ENCODE data around the gene HOXC5. TPM values are rescaled to one million over a fixed set of nuclear protein-coding genes. Genes with fewer than 3 reads are reported as not detected.

HOXC5 gene
- total RNA-seq, 2 experiments from 2014 or later = not detected

DNA sequence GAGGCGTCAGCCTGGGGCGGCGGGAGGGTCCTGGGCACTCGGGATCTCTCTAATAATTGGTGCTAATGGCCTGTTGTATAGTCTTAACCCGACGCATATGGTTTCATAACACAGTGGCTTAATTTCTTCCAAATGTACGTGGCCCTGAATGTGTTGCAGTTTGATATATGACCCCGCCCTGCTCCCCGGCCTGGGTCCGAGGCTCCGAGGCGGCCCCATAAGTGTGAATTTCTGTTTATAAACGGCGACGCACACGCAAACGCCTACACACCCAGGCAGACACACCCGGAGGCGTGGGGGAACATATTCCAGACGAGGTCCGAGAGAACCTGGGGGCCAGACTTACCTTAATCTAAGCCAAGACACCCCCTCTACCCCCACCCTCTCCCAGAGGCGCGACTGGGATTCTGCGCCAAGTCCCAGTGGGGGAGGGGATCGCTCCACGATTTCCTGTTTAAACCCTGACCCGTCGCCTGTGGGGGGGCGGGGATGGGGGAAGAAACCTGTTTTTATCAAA is 14.3 kb upstream of the HOXC5 start:
- Histone ChIP-seq H3K4me3 (ENCODE audit: low read length) (peak overlapping the region; percentile 50), H3K36me3 (ENCODE audit: insufficient read depth, low read length) (no peaks in the 10 kb centered on the region), H3K27me3 (ENCODE audit: control insufficient read depth in 1 of 2, insufficient read depth in 2 of 2, low read length in 2 of 2) (peaks cover 88 to 91% of the 10 kb centered on the region in 2 experiments), H3K9me3 (ENCODE audit: control insufficient read depth in 1 of 2, insufficient read depth in 1 of 2, low read length in 2 of 2) (peaks cover 0 to 29% of the 10 kb centered on the region in 2 experiments), H3K27ac (ENCODE audit: low read depth in 1 of 2, low read length in 2 of 2) (no peak overlapping the region), H3K4me1 (ENCODE audit: insufficient read depth, low read length) (peaks cover 41% of the 10 kb centered on the region)
- TF ChIP-seq, protein P1, sequence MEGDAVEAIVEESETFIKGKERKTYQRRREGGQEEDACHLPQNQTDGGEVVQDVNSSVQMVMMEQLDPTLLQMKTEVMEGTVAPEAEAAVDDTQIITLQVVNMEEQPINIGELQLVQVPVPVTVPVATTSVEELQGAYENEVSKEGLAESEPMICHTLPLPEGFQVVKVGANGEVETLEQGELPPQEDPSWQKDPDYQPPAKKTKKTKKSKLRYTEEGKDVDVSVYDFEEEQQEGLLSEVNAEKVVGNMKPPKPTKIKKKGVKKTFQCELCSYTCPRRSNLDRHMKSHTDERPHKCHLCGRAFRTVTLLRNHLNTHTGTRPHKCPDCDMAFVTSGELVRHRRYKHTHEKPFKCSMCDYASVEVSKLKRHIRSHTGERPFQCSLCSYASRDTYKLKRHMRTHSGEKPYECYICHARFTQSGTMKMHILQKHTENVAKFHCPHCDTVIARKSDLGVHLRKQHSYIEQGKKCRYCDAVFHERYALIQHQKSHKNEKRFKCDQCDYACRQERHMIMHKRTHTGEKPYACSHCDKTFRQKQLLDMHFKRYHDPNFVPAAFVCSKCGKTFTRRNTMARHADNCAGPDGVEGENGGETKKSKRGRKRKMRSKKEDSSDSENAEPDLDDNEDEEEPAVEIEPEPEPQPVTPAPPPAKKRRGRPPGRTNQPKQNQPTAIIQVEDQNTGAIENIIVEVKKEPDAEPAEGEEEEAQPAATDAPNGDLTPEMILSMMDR (IDR thresholded peaks at IDR 0.05) = no peak
- H3K4me1 Mint-ChIP-seq (ENCODE audit: low read depth) = peaks cover 19% of the 10 kb centered on the region
- DNase-seq (no peak), ATAC-seq (ENCODE audit: poor library complexity) (no peak)
- intact Hi-C loops (cut with DNase I, micrococcal nuclease) = no loop called here
- ChIA-PET POLR2A (no interaction called here), CTCF (no interaction called here)
- no peaks in the 10 kb centered on the region for H3K9me3 Mint-ChIP-seq
- H3K4me3 Mint-ChIP-seq = peak overlapping the region; percentile 89
- no peaks in the 10 kb centered on the region for H3K36me3 Mint-ChIP-seq (ENCODE audit: low read depth)
- no peak overlapping the region for H3K27ac Mint-ChIP-seq
- H3K27me3 Mint-ChIP-seq = peaks cover 93% of the 10 kb centered on the region

DNA sequence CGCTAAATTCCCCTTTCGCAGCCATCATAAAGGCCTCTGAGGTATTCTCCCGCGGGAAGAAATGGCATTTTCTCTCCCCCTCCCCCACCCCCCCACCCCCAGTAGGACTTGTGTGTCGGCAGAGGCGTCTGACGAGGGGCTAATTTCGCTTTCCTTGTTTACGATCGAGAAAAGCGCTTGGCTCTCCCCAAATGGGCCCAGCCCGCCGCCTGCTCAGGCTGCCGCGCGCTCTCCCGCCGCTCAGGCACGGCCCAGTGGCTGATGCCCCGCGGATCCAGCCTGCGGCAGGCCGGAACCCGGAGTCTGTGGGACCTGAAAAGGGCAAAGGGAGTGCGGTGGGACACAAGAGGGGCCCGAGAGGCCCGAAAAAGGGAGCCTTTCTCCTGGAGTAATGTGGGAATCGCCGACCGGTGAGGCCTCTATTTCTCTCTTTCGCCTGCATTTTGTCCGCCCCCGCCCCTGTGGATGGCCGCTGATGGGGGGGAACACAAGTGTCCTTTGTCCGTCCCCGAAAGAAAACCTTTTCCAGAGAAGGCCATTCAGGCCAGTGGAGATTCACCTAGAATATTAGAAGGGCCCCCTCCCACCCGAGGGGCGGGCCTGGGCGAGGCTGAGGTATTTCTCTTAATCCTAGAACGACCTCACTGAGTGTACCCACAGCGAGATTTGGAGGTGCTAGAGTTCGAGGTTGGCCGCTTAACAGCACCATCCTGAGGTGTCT is 13.6 kb upstream of the HOXC5 start:
- no peak overlapping the region for H3K4me3 ChIP-seq (ENCODE audit: low read length)
- CTCF ChIA-PET = no interaction called here
- intact Hi-C loops (cut with DNase I, micrococcal nuclease) = no loop called here
- peaks cover 38% of the 10 kb centered on the region for H3K4me1 ChIP-seq (ENCODE audit: insufficient read depth, low read length)
- Mint-ChIP-seq H3K4me1 (ENCODE audit: low read depth) (peaks cover 19% of the 10 kb centered on the region), H3K27ac (no peak overlapping the region), H3K9me3 (no peaks in the 10 kb centered on the region), H3K36me3 (ENCODE audit: low read depth) (no peaks in the 10 kb centered on the region), H3K4me3 (peak overlapping the region; percentile 77), H3K27me3 (peaks cover 93% of the 10 kb centered on the region)
- no peak for ATAC-seq (ENCODE audit: poor library complexity)
- TF ChIP-seq, protein P1 (IDR thresholded peaks at IDR 0.05) = no peak
- H3K27ac ChIP-seq (ENCODE audit: low read depth in 1 of 2, low read length in 2 of 2) = no peak overlapping the region
- H3K27me3 ChIP-seq (ENCODE audit: control insufficient read depth in 1 of 2, insufficient read depth in 2 of 2, low read length in 2 of 2) = peaks cover 88 to 91% of the 10 kb centered on the region in 2 experiments
- no peaks in the 10 kb centered on the region for H3K36me3 ChIP-seq (ENCODE audit: insufficient read depth, low read length)
- DNase-seq = no peak
- POLR2A ChIA-PET = no interaction called here
- H3K9me3 ChIP-seq (ENCODE audit: control insufficient read depth in 1 of 2, insufficient read depth in 1 of 2, low read length in 2 of 2) = peaks cover 0 to 29% of the 10 kb centered on the region in 2 experiments

DNA sequence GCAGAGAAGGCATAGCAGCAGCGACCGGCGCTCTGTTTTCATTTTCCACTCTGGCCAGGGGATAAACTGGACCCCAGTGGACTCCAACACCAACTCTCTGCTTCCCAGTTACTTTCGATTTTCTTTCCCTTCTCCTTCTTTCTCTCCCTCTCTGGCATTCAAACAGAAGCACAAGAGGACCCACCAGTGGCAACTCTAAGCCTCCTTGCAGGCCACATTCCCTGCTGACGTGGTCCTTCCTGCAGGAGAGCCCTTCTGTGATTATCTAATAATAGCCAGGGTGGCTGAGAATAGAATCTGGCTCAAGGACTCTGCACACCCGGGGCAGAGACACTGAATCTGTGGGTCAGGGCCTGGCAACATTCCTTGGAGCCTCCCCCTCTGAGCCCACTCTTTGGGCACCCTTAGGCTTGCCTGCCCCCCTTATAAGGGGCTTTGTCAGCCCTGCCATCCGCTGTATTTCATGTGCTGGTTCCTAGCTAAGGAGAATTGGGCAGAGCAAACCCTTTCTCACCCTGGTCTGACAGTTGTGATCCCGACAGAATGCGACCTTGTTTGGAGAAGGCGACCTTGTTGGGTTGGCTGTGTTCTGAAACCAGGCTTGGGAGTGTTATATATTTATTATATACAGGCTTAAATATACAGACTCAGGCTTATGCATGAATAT is 12.8 kb upstream of the HOXC5 start:
- Mint-ChIP-seq H3K4me3 (peak overlapping the region; percentile 77), H3K4me1 (ENCODE audit: low read depth) (peaks cover 12% of the 10 kb centered on the region), H3K27me3 (peaks cover 93% of the 10 kb centered on the region), H3K36me3 (ENCODE audit: low read depth) (no peaks in the 10 kb centered on the region), H3K9me3 (no peaks in the 10 kb centered on the region), H3K27ac (no peak overlapping the region)
- CTCF ChIA-PET = no interaction called here
- peaks cover 32% of the 10 kb centered on the region for H3K4me1 ChIP-seq (ENCODE audit: insufficient read depth, low read length)
- no peaks in the 10 kb centered on the region for H3K36me3 ChIP-seq (ENCODE audit: insufficient read depth, low read length)
- no peak overlapping the region for H3K27ac ChIP-seq (ENCODE audit: low read depth in 1 of 2, low read length in 2 of 2)
- H3K27me3 ChIP-seq (ENCODE audit: control insufficient read depth in 1 of 2, insufficient read depth in 2 of 2, low read length in 2 of 2) = peaks cover 88 to 91% of the 10 kb centered on the region in 2 experiments
- intact Hi-C loops (cut with DNase I, micrococcal nuclease) = no loop called here
- H3K4me3 ChIP-seq (ENCODE audit: low read length) = no peak overlapping the region
- TF ChIP-seq, protein P1 (IDR thresholded peaks at IDR 0.05) = no peak
- ATAC-seq (ENCODE audit: poor library complexity) (no peak), DNase-seq (no peak)
- POLR2A ChIA-PET = no interaction called here
- peaks cover 0 to 26% of the 10 kb centered on the region in 2 experiments for H3K9me3 ChIP-seq (ENCODE audit: control insufficient read depth in 1 of 2, insufficient read depth in 1 of 2, low read length in 2 of 2)
